ENCODE data around the gene SURF6.

- TF ChIP-seq PBX3 (CRISPR knock-in tag; IDR thresholded peaks at IDR 0.05) (no peak), ZBTB21 (tag by site-specific recombination; IDR thresholded peaks at IDR 0.05) (no peak), ZNF776 (tag by site-specific recombination; IDR thresholded peaks at IDR 0.05; ENCODE audit: borderline replicate concordance) (no peak), ZNF785 (tag by site-specific recombination; IDR thresholded peaks at IDR 0.05) (no peak), ZNF274 (IDR thresholded peaks at IDR 0.05; ENCODE audit: low read length) (no peak), ZNF274 (tag by site-specific recombination; IDR thresholded peaks at IDR 0.05; ENCODE audit: borderline replicate concordance) (no peak), ZNF449 (tag by site-specific recombination; IDR thresholded peaks at IDR 0.05) (no peak), ZNF248 (tag by site-specific recombination; IDR thresholded peaks at IDR 0.05) (no peak), ZNF19 (tag by site-specific recombination; IDR thresholded peaks at IDR 0.05; ENCODE audit: low read depth) (no peak), ZNF658 (tag by site-specific recombination; IDR thresholded peaks at IDR 0.05) (no peak), ZNF501 (tag by site-specific recombination; IDR thresholded peaks at IDR 0.05) (no peak), ZNF510 (tag by site-specific recombination; IDR thresholded peaks at IDR 0.05; ENCODE audit: insufficient replicate concordance) (no peak), ZNF311 (tag by site-specific recombination; IDR thresholded peaks at IDR 0.05; ENCODE audit: borderline replicate concordance) (no peak), ZNF239 (tag by site-specific recombination; IDR thresholded peaks at IDR 0.05) (no peak)
- TF ChIP-seq, protein P1, sequence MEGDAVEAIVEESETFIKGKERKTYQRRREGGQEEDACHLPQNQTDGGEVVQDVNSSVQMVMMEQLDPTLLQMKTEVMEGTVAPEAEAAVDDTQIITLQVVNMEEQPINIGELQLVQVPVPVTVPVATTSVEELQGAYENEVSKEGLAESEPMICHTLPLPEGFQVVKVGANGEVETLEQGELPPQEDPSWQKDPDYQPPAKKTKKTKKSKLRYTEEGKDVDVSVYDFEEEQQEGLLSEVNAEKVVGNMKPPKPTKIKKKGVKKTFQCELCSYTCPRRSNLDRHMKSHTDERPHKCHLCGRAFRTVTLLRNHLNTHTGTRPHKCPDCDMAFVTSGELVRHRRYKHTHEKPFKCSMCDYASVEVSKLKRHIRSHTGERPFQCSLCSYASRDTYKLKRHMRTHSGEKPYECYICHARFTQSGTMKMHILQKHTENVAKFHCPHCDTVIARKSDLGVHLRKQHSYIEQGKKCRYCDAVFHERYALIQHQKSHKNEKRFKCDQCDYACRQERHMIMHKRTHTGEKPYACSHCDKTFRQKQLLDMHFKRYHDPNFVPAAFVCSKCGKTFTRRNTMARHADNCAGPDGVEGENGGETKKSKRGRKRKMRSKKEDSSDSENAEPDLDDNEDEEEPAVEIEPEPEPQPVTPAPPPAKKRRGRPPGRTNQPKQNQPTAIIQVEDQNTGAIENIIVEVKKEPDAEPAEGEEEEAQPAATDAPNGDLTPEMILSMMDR (tag by site-specific recombination; IDR thresholded peaks at IDR 0.05), result no peak
Measured at GRCh38 chr9:133347515-133347984, 11.6 kb upstream of the SURF6 start.
